ENCODE data around the gene QRFP.

QRFP gene

DNA sequence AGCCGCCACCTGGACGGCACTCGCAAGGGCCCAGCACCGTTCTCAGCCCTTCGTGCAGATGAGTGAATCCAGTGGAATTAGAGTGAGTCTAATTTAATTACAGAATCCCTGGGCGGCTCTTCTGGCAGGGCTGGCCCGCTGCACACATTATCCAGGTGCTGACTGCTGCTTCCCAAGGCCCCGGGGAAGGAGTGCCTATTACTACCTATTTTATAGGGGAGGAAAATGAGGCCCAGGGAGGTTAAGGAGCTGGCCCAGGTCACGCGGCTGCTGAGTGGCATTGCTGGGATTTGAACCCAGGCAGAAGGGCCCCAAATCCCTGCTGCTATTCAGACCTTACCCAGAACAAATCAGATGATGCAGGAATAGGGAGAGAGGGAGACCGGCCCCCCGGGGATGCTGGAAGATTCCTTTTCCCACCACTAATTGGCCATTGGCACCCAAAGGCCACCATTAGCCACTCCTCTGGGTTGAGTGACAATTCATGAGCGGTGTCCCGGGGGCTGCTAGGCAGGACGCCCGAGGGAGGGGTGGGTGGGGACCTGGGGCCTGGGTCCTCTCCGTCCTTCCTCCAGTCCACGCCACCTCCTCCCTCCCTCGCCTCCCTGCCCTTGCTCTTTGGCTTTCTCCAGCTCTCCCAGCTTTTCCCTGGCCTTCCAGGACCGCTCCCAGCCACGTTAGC lies 10.3 kb upstream of the QRFP start:
- H3K4me3 ChIP-seq (ENCODE audit: low read depth, low read length): no peak overlapping the region
- no peak for DNase-seq (ENCODE audit: low read depth)
- TF ChIP-seq, protein P1, sequence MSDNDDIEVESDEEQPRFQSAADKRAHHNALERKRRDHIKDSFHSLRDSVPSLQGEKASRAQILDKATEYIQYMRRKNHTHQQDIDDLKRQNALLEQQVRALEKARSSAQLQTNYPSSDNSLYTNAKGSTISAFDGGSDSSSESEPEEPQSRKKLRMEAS (IDR thresholded peaks at IDR 0.05; ENCODE audit: low read depth, low read length): no peak
- TF ChIP-seq, protein P2, sequence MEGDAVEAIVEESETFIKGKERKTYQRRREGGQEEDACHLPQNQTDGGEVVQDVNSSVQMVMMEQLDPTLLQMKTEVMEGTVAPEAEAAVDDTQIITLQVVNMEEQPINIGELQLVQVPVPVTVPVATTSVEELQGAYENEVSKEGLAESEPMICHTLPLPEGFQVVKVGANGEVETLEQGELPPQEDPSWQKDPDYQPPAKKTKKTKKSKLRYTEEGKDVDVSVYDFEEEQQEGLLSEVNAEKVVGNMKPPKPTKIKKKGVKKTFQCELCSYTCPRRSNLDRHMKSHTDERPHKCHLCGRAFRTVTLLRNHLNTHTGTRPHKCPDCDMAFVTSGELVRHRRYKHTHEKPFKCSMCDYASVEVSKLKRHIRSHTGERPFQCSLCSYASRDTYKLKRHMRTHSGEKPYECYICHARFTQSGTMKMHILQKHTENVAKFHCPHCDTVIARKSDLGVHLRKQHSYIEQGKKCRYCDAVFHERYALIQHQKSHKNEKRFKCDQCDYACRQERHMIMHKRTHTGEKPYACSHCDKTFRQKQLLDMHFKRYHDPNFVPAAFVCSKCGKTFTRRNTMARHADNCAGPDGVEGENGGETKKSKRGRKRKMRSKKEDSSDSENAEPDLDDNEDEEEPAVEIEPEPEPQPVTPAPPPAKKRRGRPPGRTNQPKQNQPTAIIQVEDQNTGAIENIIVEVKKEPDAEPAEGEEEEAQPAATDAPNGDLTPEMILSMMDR (IDR thresholded peaks at IDR 0.05; ENCODE audit: low read depth, low read length): no peak
- TF ChIP-seq POLR2A (IDR thresholded peaks at IDR 0.05; ENCODE audit: extremely low read depth, insufficient read length) (no peak), MYC (IDR thresholded peaks at IDR 0.05; ENCODE audit: low read depth, low read length) (no peak)

DNA sequence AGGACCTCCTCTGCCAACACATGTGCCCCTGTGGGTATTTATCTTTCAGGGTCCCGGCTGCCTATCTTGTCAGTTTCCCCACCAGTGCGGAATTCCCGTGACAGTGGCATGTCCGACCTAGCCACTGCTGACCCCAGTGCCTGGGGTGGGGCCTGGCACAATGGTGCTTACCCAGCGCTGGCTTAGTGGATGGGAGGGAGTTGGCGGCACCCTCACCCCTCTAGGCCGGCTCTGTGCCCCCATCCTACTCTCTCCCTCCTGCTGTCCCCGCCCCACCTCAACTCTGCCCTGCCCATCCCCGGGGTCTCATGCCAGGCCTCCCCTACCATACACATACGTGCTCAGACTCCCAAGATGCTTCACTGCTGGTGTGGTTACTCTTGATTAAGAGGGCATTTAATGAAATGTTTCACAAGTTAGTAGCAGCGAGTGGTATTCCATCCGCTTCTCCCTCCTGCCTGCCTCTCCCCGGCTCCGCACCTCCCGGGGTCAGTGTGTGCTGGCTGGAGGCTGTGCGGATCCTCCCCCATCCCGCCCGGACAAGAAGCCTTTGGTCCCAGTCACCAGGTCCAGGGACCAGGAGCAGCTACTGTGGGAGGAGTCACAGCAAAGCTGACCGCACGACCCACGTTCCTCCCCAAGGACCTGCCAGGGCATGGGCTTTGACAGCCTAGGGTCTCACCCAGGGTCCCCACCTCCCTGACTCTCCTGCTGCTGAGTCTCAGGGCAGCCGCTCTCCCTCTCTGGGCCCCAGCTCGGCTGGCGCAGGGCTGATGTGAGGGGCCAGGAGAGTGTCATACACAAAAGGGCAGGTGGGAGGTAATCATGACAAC lies 9.5 kb upstream of the QRFP start:
- no peak overlapping the region for H3K4me3 ChIP-seq (ENCODE audit: low read depth, low read length)
- no peak for DNase-seq (ENCODE audit: low read depth)
- TF ChIP-seq MYC (IDR thresholded peaks at IDR 0.05; ENCODE audit: low read depth, low read length) (no peak), POLR2A (IDR thresholded peaks at IDR 0.05; ENCODE audit: extremely low read depth, insufficient read length) (no peak)
- TF ChIP-seq, protein P1 (IDR thresholded peaks at IDR 0.05; ENCODE audit: low read depth, low read length): no peak

DNA sequence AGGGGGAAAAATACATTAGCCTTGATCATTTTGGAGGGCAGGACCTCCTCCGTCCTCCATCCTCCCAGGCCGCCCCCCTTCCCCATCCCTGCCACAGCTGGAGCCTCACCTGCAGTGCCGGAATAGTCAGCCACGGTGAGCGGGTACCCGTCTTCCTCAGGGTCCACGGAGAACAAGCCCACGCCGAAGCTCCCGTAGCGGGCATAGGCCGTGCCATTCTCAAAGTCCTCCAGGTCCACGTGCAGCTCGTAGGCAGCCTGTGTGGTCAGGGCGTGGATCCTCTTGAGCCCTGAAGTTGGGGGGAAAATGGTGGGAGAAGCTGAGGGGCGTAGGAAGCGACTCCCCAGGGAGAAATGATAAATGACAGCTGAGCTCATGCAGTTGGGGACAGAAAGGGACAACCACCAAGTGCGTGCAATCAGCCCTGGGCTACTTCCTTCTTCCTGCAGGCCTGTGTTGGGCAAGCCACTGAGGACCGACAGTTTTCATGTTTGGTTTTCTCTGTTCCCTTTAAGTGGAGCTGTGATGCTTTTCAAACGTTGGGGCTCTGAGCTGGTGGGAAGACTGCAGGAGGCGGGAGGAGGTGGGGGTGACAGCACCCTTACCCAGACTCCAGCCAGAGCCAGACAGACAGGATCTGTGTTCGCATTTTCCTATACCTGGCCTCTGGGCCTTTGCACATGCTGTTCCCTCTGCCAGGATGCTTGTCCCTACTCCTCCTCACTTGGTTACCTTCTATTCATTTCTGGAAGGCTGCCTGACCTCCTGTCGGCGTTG lies 8.7 kb upstream of the QRFP start:
- TF ChIP-seq MYC (IDR thresholded peaks at IDR 0.05; ENCODE audit: low read depth, low read length) (no peak), POLR2A (IDR thresholded peaks at IDR 0.05; ENCODE audit: extremely low read depth, insufficient read length) (no peak)
- TF ChIP-seq, protein P2 (IDR thresholded peaks at IDR 0.05; ENCODE audit: low read depth, low read length): no peak
- TF ChIP-seq, protein P1 (IDR thresholded peaks at IDR 0.05; ENCODE audit: low read depth, low read length): peak; percentile 38; the same call in 1 of the 2 replicates
- no peak overlapping the region for H3K4me3 ChIP-seq (ENCODE audit: low read depth, low read length)
- peak; percentile 80 for DNase-seq (ENCODE audit: low read depth)

DNA sequence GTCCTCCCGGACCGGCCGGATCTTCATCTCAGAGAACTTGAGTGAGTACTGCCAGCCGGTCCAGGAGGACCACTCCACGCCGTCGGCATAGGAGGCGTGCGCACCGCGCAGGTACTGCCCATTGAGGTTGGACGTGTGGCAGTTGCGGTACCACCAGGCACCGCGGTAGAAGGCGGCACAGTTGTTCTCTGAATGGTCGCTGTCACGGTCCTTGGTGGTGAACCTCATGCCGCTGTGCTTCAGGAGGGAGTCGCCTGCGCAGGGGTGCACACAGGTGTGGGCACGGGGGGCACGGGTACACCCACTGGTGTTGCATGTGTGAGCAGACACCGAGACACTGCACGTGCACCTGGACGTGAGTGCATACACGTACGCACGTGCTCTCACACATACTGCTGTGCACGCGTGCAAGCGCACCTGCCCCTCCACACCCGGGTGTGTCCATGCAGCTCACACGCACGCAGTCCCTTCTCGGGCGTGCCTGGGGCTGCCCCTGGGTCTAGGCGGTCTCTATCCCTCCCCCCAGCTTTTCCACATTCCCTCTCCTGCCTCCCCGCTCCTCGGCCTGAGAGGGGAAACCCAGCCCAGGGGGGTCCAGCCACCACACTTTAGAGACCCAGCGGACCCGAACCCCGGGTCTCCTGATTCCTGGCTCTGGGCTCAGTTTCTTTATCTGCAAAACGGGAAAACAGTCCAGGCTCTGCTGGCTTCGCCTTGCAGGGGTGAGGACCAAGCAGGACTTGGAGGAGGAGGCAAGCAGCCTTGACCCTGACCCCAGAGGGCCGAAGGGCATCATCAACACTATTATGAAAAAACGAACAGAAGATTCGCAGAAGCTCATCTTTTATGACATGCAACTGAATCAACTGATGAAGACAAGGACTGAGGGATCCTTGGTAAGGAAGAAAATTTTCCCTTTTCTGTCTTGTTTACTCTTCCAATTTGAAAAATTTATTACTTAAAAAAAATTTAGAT lies 7.7 kb upstream of the QRFP start:
- TF ChIP-seq, protein P2 (IDR thresholded peaks at IDR 0.05; ENCODE audit: low read depth, low read length): no peak
- TF ChIP-seq MYC (IDR thresholded peaks at IDR 0.05; ENCODE audit: low read depth, low read length) (no peak), POLR2A (IDR thresholded peaks at IDR 0.05; ENCODE audit: extremely low read depth, insufficient read length) (no peak)
- TF ChIP-seq, protein P1 (IDR thresholded peaks at IDR 0.05; ENCODE audit: low read depth, low read length): no peak
- no peak for DNase-seq (ENCODE audit: low read depth)
- H3K4me3 ChIP-seq (ENCODE audit: low read depth, low read length): no peak overlapping the region

DNA sequence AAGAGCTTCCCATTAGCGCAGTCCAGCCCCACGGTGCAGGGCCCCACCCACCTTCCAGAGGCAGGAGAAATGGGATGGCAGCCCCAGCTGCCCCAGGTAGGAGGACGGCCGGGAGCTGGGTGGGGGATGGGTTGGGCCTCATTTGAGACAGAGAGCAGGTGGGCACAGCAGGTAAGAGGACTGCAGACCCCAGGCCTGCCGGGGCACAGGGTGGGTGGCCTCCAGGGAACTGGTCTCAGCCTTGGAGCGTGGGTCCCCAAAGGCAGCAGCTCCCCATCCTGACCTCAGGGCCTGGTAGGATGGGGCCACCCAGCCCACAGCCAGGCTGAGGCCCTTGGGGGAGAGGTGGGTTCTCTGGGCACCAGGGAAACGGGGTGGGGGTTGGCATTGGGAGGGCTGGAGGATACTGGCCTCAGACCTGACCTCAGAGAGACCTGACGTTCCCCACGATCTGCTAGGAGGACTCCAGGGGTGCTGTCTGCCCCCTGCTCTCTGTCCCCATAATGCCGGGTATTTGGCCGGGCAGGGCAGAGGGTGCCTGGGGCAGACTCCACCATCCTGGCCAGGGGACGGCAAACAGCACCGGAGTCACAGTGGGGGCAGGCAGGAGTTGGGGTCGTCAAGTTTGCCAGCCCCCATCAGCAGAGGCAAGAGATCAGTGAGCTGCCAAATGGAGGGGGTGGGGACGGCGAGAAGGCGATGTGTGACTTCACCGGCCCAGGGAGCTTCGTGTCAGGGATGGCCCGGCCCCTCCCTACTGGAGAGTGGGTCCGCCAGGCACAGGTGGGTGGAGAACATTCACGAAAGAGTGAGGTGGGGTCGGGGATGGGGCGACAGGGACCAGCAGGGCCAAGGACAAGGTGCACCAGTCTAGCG lies 6.8 kb upstream of the QRFP start:
- no peak overlapping the region for H3K4me3 ChIP-seq (ENCODE audit: low read depth, low read length)
- DNase-seq (ENCODE audit: low read depth): no peak

More for the DNA sequence above, 6.8 kb upstream of the QRFP start:
- TF ChIP-seq, protein P1 (IDR thresholded peaks at IDR 0.05; ENCODE audit: low read depth, low read length): no peak
- TF ChIP-seq, protein P2 (IDR thresholded peaks at IDR 0.05; ENCODE audit: low read depth, low read length): no peak
- TF ChIP-seq POLR2A (IDR thresholded peaks at IDR 0.05; ENCODE audit: extremely low read depth, insufficient read length): no peak

Measured in NB4 (cell line).